Heart right ventricle (tissue), 16 donors: Measurements from ENCODE around the gene PRKCE. TPM values are rescaled to one million over a fixed set of nuclear protein-coding genes. Genes with fewer than 3 reads are reported as not detected.

ENCODE experiments used
- ATAC-seq, 8 donors: fragments of 200-7000 bp; cut with Tn5 transposase; one replicate each; pipeline ENCODE4 v1.9.1; 2020; ENCODE audit warnings: mild to moderate bottlenecking in 8 of 8, moderate library complexity in 8 of 8, moderate number of reproducible peaks in 1 of 8
- DNase-seq, 2 donors: peaks; one replicate each; pipeline ENCODE4 v3.0.0-alpha.2; 2020
- H3K27ac ChIP-seq, 10 donors: fragments of 200-600 bp; sonication (generic) in 2 of 10; one replicate each; pipeline versions ENCODE4 v1.5.0 to v1.8.0; 2020 to 2022; ENCODE audit warnings: mild to moderate bottlenecking in 3 of 10
- H3K27me3 ChIP-seq, 7 donors: fragments of 200-600 bp; one replicate each; pipeline ENCODE4 v1.8.0; 2021 to 2022; ENCODE audit warnings: mild to moderate bottlenecking in 2 of 7
- H3K36me3 ChIP-seq, 9 donors: fragments of 200-600 bp; sonication (generic) in 1 of 9; one replicate each; pipeline versions ENCODE4 v1.5.0 to v1.8.0; 2020 to 2022; ENCODE audit warnings: mild to moderate bottlenecking in 2 of 9
- H3K4me1 ChIP-seq, 9 donors: fragments of 200-600 bp; sonication (generic) in 1 of 9; one replicate each; pipeline versions ENCODE4 v1.5.0 to v1.8.0; 2020 to 2022; ENCODE audit warnings: mild to moderate bottlenecking in 4 of 9
- H3K4me3 ChIP-seq, 10 donors: fragments of 200-600 bp; sonication (generic) in 2 of 10; one replicate each; pipeline versions ENCODE4 v1.5.0 to v1.8.0; 2020 to 2022; ENCODE audit warnings: mild to moderate bottlenecking in 7 of 10, moderate library complexity in 2 of 10
- H3K9me3 ChIP-seq, 11 donors: fragments of 200-600 bp in 10 of 11; sonication (generic) in 2 of 11; one replicate each; pipeline versions ENCODE4 v1.5.0 to v1.8.0; 2013 to 2022; ENCODE audit warnings: mild to moderate bottlenecking in 2 of 11, control low read depth in 1 of 11, moderate library complexity in 1 of 11
- WGBS, 2 donors: extraction: QIAGEN DNeasy Blood & Tissue Kit; methylation state at CpG; one replicate each; pipeline ENCODE4 v1.1.7; 2013; ENCODE audit warnings: inconsistent platforms in 1 of 2; 5-methylcytosine and 5-hydroxymethylcytosine counted together
- intact Hi-C, 10 donors: fragments of 100-400 bp; cut with DNase I; formaldehyde crosslinking; loops; one replicate each; pipeline versions ENCODE4 v1.11.1 to v1.14.2; 2022
- polyA plus RNA-seq, 2 donors: library from polyadenylated mRNA; stranded (reverse); fragments of 200-250 nt; gene quantifications; one replicate each; pipeline ENCODE4 v1.2.3, GENCODE V29; 2013
- total RNA-seq, 10 donors: library from RNA; stranded (reverse); fragmentation: NEBNext Ultra II Directional in 3 of 10; extraction: Animal tissue kit (Norgen Biotek cat#: 25700) in 3 of 10; gene quantifications; one replicate each; pipeline versions ENCODE4 v1.2.1 to v1.2.4, GENCODE V29; 2021 to 2023
- TF ChIP-seq, protein P1 (sequence below), 9 donors: fragments of 200-600 bp; sonication (generic) in 2 of 9; IDR thresholded peaks; one replicate each; pipeline versions ENCODE4 v1.5.0 to v1.8.0; 2021 to 2022; ENCODE audit warnings: antibody characterized with exemption in 9 of 9, mild to moderate bottlenecking in 5 of 9, moderate library complexity in 1 of 9
- donor health status: Arrhythmogenic right ventricular cardiomyopathy.
- donor health status: ischemic (EF 13 %, LVEDD 7.1; RV severe dilation, severe dysfunction).
- donor health status: healthy with polysubstance abuse.
- donor health status: DM: no; HTN: yes; CAD: no.
- donor health status: DM: no; HTN: no; CAD: no.
- donor health status: ischemic (EF 25% LVEDD 6.9; RV normal size, moderate dysfunction).
- donor health status: ischemic (EF 25% LVEDD 5.7; RV mildly dilated, moderate dysfunction).
- donor health status: healthy.
- donor health status: DM: yes; HTN: yes; CAD: no.
- donor health status: Ischemic cardiomyopathy.
- donor health status: ischemic (EF 35%, LVEDD 5.7; RV mildly dilated, moderate dysfunction).
- donor health status: nonischemic (EF 11% LVEDD 7.7; RV severe dilation, severe dysfunction).
- donor health status: DM: yes; HTN: yes; CAD: no.
- donor health status: PGD.
- donor health status: ischemic (EF 29% LVEDD 5.4; RV normal size, mild dysfunction).
- donor health status: nonischemic (EF 23%, LVEDD 6.1; RV moderate dilation, normal function).

PRKCE gene
- total and polyA plus RNA-seq, 12 donors = 3.7 to 22.7 (median 16.7) TPM

- Histone ChIP-seq H3K27me3 (peaks cover 0 to 11% (median 3%) of the 10 kb centered on the region in 7 donors), H3K36me3 (no peaks in the 10 kb centered on the region), H3K4me1 (no peaks in the 10 kb centered on the region), H3K27ac (no peak overlapping the region), H3K9me3 (no peaks in the 10 kb centered on the region), H3K4me3 (no peak overlapping the region)
- ATAC-seq (no peak), DNase-seq (no peak)
- TF ChIP-seq, protein P1, sequence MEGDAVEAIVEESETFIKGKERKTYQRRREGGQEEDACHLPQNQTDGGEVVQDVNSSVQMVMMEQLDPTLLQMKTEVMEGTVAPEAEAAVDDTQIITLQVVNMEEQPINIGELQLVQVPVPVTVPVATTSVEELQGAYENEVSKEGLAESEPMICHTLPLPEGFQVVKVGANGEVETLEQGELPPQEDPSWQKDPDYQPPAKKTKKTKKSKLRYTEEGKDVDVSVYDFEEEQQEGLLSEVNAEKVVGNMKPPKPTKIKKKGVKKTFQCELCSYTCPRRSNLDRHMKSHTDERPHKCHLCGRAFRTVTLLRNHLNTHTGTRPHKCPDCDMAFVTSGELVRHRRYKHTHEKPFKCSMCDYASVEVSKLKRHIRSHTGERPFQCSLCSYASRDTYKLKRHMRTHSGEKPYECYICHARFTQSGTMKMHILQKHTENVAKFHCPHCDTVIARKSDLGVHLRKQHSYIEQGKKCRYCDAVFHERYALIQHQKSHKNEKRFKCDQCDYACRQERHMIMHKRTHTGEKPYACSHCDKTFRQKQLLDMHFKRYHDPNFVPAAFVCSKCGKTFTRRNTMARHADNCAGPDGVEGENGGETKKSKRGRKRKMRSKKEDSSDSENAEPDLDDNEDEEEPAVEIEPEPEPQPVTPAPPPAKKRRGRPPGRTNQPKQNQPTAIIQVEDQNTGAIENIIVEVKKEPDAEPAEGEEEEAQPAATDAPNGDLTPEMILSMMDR (IDR thresholded peaks at IDR 0.05) = no peak
- intact Hi-C loops = no loop called here
- 69 to 78% methylated on average over 8 of the region's 8 CpGs for WGBS, 2 donors
Observed at GRCh38 chr2:45626387-45627221, 24.9 kb upstream of the PRKCE start.

DNA sequence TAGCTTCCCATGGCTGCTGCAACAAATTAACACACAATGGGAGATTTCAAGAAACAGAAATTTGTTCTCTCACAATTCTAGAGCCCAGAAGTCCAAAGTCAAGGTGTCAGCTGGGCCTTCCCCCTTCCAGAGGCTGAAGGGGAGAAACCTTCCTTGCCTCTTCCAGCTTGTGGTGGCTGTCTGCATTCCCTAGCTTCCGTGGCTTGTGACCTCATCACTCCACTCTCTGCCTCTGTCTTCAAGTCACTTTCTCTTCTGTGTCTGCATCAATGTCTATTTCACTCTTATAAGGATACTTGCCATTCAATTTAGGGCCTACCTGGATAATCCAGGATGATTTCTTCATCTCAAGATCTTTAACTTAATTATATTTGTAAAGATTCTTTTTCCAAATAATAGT, 23.6 kb upstream of the PRKCE start:
- TF ChIP-seq, protein P1 (IDR thresholded peaks at IDR 0.05) = no peak
- H3K27me3 ChIP-seq = peaks cover 0 to 18% (median 4%) of the 10 kb centered on the region in 7 donors
- H3K36me3 ChIP-seq = no peaks in the 10 kb centered on the region
- intact Hi-C loops = no loop called here
- H3K4me3 ChIP-seq = no peak overlapping the region
- H3K27ac ChIP-seq = no peak overlapping the region
- no peaks in the 10 kb centered on the region for H3K9me3 ChIP-seq
- WGBS, 2 donors = 73 to 86% methylated on average over 1 of the region's 1 CpG
- DNase-seq (no peak), ATAC-seq (no peak)
- H3K4me1 ChIP-seq = no peaks in the 10 kb centered on the region

DNA sequence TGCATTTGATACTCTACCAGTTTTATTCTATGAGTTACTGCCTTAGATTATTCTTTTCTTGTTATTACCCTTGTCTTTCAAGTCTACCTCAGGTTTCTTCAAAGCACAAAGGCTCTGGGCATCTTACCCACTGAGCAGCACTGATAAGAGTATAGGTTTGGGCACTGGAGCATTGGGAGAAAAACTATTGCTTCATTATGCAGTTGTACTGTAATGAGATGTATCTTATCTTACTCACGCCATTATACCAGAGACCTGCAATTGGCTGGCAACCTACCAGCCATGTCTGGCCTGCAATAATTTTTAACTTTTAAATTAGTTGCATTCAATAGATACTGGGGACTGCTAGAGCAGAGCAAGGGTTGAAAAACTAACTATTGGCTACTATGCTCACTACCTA, 21.5 kb upstream of the PRKCE start:
- TF ChIP-seq, protein P1 (IDR thresholded peaks at IDR 0.05) = no peak
- Histone ChIP-seq H3K4me1 (no peaks in the 10 kb centered on the region), H3K36me3 (no peaks in the 10 kb centered on the region), H3K9me3 (no peaks in the 10 kb centered on the region), H3K27me3 (peaks cover 0 to 13% (median 4%) of the 10 kb centered on the region in 7 donors), H3K4me3 (no peak overlapping the region), H3K27ac (no peak overlapping the region)
- WGBS, 2 donors = 86 to 88% methylated on average over 1 of the region's 1 CpG
- DNase-seq = no peak
- no peak for ATAC-seq
- intact Hi-C loops = no loop called here

DNA sequence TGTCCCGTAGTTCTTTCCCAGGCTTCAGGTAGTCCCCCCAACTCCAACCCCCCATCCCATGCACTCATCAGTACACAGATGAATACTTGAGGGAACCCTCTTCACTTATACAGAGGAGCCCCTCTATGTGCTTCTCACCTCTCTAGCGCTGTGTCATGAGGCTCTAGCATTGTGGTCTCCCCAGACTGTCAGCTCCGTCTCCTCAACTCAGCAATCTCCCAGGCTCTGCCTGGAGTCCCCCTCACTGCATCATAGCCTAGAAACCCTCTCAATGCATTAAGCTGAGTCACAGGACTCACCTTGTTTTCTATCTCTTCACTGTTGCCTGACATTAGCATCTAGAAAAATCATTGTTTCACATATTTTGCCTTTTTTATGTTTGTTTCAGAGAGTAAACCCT, 20.2 kb upstream of the PRKCE start:
- intact Hi-C loops = no loop called here
- no peaks in the 10 kb centered on the region for H3K36me3 ChIP-seq
- H3K4me3 ChIP-seq = no peak overlapping the region
- 85 to 90% methylated on average over 3 of the region's 3 CpGs for WGBS, 2 donors
- TF ChIP-seq, protein P1 (IDR thresholded peaks at IDR 0.05) = no peak
- DNase-seq (no peak), ATAC-seq (no peak)
- no peaks in the 10 kb centered on the region for H3K4me1 ChIP-seq
- H3K27ac ChIP-seq = no peak overlapping the region
- peaks cover 0 to 13% (median 4%) of the 10 kb centered on the region in 7 donors for H3K27me3 ChIP-seq
- no peaks in the 10 kb centered on the region for H3K9me3 ChIP-seq
